Activated naive CD8-positive, alpha-beta T cell treated with anti-CD3 and anti-CD28 coated beads, Interleukin-2, amount 50 U/mL, for 24 hours (primary cell): ENCODE data around the gene MAML2.

Source experiments
- ATAC-seq: fragments of 150-1000 bp; cut with Tn5 transposase; one replicate; pipeline ENCODE4 v1.10.0; 2021
- DNase-seq: peaks from one replicate; pipeline ENCODE4 v3.0.0; 2021
- H3K27ac Mint-ChIP-seq: one replicate; pipeline ENCODE4 v1.8.0; 2021; ENCODE audit warnings: mild to moderate bottlenecking, mixed read lengths
- H3K27me3 Mint-ChIP-seq: one replicate; pipeline ENCODE4 v1.8.0; 2021; ENCODE audit warnings: mixed read lengths
- H3K36me3 Mint-ChIP-seq: one replicate; pipeline ENCODE4 v1.8.0; 2021; ENCODE audit warnings: low read depth, mixed read lengths
- H3K4me1 Mint-ChIP-seq: one replicate; pipeline ENCODE4 v1.8.0; 2021; ENCODE audit warnings: mixed read lengths
- H3K4me3 Mint-ChIP-seq: one replicate; pipeline ENCODE4 v1.8.0; 2021; ENCODE audit warnings: mild to moderate bottlenecking, moderate library complexity, mixed read lengths
- H3K9me3 Mint-ChIP-seq: one replicate; pipeline ENCODE4 v1.8.0; 2021; ENCODE audit warnings: mixed read lengths

MAML2 gene

DNA sequence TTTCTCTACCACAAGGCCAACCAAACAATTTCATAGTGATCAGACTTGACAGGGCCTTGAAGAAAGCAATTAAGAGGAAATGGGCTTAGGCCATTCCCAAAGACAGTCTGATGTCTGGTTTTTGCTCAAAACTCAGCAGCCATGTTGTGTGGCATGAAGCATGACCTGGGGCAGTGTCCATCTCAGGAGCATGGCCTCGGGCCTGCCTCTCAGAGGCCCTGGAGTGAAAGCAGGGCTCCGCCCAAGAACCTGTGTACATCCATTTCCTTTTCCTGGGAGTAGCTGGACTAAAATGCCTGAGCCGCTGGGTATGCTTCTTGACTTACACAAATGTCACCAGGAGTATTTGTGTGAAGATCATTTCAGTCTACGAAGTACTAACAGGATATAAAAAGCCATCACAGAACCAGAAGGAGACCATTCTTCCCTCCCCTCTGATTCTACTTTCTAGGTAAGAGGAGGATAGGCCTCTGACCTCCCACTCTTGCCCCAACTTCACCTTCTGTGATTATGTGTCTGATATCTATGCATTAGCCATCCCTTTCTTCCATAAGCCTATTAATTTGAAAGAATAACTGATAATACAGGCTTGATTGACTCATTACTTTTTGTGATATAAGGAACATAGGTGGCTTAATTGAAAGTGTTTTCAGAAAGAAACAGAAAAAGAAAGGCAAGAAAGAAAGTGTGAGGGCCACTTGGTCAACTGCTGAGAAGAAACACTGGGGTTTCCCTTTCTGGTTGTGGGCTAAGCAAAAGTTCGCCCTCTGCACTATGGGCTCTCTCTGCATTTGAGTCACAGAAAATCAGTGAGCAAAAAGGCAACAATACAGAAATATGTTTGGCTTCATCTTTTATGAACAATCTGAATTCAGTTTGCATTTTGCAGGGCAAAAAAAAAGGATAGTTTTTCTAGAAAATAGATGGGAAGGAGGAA lies 230.5 kb downstream of the MAML2 start:
- Mint-ChIP-seq H3K36me3 (peaks cover 25% of the 10 kb centered on the region), H3K4me1 (peaks cover 58% of the 10 kb centered on the region), H3K4me3 (peak overlapping the region; percentile 58), H3K27me3 (no peaks in the 10 kb centered on the region), H3K27ac (peak overlapping the region; percentile 85), H3K9me3 (no peaks in the 10 kb centered on the region)
- DNase-seq (peak; percentile 28), ATAC-seq (peak; percentile 92)

DNA sequence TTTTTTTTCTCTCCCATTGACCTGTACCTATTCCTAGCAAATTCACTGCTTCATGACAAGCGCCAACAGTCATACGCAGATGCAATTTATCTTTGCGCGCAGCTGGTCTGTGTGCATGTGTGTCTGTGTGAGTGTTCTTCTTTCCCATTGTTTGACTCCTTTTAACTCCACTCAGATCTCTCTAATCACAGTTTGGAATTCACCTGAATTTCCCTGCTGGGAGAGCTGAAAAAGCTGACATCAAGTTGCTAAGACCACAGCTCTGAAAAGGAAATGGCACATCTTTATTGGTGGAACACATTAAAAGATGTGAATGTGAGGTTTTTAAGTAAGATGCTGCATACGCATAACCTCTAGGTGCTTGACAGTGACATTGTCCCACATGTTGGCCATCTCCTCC lies 231.7 kb downstream of the MAML2 start:
- Mint-ChIP-seq H3K4me1 (peaks cover 64% of the 10 kb centered on the region), H3K27ac (peak overlapping the region; percentile 30), H3K4me3 (no peak overlapping the region), H3K9me3 (no peaks in the 10 kb centered on the region), H3K27me3 (no peaks in the 10 kb centered on the region), H3K36me3 (peaks cover 18% of the 10 kb centered on the region)
- ATAC-seq (no peak), DNase-seq (no peak)

GRCh38 chr11:96110302-96110701 lies 232.7 kb downstream of the MAML2 start:
- Mint-ChIP-seq H3K36me3 (peaks cover 11% of the 10 kb centered on the region), H3K27ac (no peak overlapping the region), H3K27me3 (no peaks in the 10 kb centered on the region), H3K9me3 (no peaks in the 10 kb centered on the region), H3K4me3 (no peak overlapping the region), H3K4me1 (peaks cover 70% of the 10 kb centered on the region)
- no peak for ATAC-seq
- no peak for DNase-seq

- Mint-ChIP-seq H3K4me3 (no peak overlapping the region), H3K27ac (no peak overlapping the region), H3K4me1 (peaks cover 71% of the 10 kb centered on the region), H3K27me3 (no peaks in the 10 kb centered on the region), H3K9me3 (no peaks in the 10 kb centered on the region), H3K36me3 (peaks cover 11% of the 10 kb centered on the region)
- no peak for ATAC-seq
- DNase-seq: no peak
These were observed 233.5 kb downstream of the MAML2 start for GRCh38 chr11:96109331-96110030.

- DNase-seq (no peak), ATAC-seq (no peak)
- H3K27ac Mint-ChIP-seq: no peak overlapping the region
- no peaks in the 10 kb centered on the region for H3K9me3 Mint-ChIP-seq
- H3K4me1 Mint-ChIP-seq: peaks cover 62% of the 10 kb centered on the region
- no peak overlapping the region for H3K4me3 Mint-ChIP-seq
- no peaks in the 10 kb centered on the region for H3K27me3 Mint-ChIP-seq
- peaks cover 6% of the 10 kb centered on the region for H3K36me3 Mint-ChIP-seq
These were observed 235.7 kb downstream of the MAML2 start for GRCh38 chr11:96107143-96107824.

DNA sequence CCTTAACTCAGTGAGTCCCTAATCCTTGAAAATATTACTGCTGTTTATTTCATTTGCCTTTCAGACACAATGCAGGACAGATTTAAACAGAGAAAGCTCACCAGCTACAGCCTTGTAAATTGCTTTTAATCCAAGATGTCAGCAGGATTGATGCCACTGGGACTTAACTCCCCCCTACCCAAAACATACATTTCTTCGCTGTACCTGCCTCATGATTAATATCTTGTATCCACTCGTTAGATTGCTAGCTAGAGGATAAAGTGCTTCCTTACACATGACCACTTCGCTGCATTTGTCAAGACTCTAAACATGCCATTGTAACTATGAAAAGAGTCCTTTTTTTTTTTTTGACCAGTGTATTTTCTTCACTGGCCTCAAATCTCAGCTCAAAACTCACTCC lies 236.3 kb downstream of the MAML2 start:
- Mint-ChIP-seq H3K27ac (no peak overlapping the region), H3K9me3 (no peaks in the 10 kb centered on the region), H3K36me3 (peaks cover 6% of the 10 kb centered on the region), H3K4me3 (no peak overlapping the region), H3K4me1 (peaks cover 58% of the 10 kb centered on the region), H3K27me3 (no peaks in the 10 kb centered on the region)
- DNase-seq: no peak
- no peak for ATAC-seq

DNA sequence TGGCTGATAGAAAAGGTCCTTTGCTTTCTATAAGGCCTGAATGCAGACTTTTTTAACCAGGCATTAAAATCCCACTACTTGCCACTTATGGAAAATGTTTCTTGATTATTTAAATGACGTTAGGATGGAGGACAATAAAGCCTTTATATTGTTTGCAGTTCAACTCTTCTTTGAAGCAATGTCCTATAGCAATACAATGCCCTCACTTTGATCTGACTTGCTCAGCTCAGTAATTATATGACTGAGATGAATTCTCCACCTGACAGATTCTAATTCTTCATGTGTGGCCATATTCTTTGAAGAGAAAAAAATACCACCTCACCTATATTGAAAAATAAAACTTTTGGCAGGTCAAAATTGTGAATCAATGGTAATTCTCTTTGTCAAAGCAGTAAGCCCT lies 237.1 kb downstream of the MAML2 start:
- DNase-seq (no peak), ATAC-seq (no peak)
- no peaks in the 10 kb centered on the region for H3K27me3 Mint-ChIP-seq
- no peaks in the 10 kb centered on the region for H3K9me3 Mint-ChIP-seq
- no peak overlapping the region for H3K4me3 Mint-ChIP-seq
- H3K4me1 Mint-ChIP-seq: peaks cover 51% of the 10 kb centered on the region
- H3K36me3 Mint-ChIP-seq: peaks cover 5% of the 10 kb centered on the region
- H3K27ac Mint-ChIP-seq: peak overlapping the region; percentile 17

- H3K27ac Mint-ChIP-seq: peak overlapping the region; percentile 28
- H3K4me3 Mint-ChIP-seq: peak overlapping the region; percentile 1
These were observed 237.6 kb downstream of the MAML2 start for GRCh38 chr11:96105197-96105895.

DNA sequence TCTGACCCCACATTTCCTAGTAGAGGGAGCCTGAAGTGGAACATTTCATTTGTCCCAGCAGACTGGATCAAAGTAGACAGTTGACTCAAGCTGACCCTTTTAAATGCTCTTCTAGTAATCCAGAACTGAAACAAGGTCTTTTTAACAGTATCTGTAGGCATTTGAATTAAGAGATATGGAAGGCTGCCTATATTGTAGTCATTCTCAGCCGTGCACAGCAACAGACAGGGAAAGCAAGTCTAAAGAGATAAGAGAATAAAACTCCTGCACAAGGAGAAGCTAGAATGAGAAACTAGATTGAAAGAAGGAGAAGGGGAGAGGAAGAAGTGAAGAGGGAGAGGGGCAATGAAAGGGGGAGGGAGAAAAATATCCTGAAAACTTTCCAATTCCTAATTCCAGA lies 238.5 kb downstream of the MAML2 start:
- Mint-ChIP-seq H3K9me3 (no peaks in the 10 kb centered on the region), H3K27ac (no peak overlapping the region), H3K27me3 (no peaks in the 10 kb centered on the region), H3K36me3 (peaks cover 8% of the 10 kb centered on the region), H3K4me1 (peaks cover 47% of the 10 kb centered on the region), H3K4me3 (no peak overlapping the region)
- ATAC-seq (no peak), DNase-seq (no peak)

More at GRCh38 chr11:96105197-96105895, 237.6 kb downstream of the MAML2 start:
- DNase-seq: no peak
- ATAC-seq: peak; percentile 36
- H3K9me3 Mint-ChIP-seq: no peaks in the 10 kb centered on the region
- H3K36me3 Mint-ChIP-seq: peaks cover 5% of the 10 kb centered on the region
- peaks cover 49% of the 10 kb centered on the region for H3K4me1 Mint-ChIP-seq
- no peaks in the 10 kb centered on the region for H3K27me3 Mint-ChIP-seq

DNA sequence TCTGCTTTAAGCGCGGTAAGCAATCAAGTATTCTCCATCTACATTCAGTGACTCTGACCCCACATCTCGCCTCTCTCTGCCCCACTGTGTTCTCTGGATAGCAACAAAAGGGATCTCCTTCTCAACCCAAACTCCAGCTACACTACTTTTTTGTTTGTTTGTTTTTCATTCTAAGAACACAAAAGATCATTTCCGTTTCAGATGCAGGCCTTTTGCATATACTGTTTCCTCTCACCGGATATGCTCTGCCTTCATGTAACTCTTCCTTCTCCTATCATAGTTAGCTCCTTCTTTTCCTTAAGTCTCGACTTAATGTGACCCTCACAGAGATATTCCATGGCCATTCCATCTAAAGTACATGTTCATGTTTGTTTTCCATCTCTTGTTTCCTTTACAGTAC lies 239.3 kb downstream of the MAML2 start:
- no peaks in the 10 kb centered on the region for H3K27me3 Mint-ChIP-seq
- DNase-seq (no peak), ATAC-seq (no peak)
- H3K27ac Mint-ChIP-seq: no peak overlapping the region
- H3K4me1 Mint-ChIP-seq: peaks cover 53% of the 10 kb centered on the region
- H3K4me3 Mint-ChIP-seq: no peak overlapping the region
- H3K9me3 Mint-ChIP-seq: no peaks in the 10 kb centered on the region
- H3K36me3 Mint-ChIP-seq: peaks cover 10% of the 10 kb centered on the region

DNA sequence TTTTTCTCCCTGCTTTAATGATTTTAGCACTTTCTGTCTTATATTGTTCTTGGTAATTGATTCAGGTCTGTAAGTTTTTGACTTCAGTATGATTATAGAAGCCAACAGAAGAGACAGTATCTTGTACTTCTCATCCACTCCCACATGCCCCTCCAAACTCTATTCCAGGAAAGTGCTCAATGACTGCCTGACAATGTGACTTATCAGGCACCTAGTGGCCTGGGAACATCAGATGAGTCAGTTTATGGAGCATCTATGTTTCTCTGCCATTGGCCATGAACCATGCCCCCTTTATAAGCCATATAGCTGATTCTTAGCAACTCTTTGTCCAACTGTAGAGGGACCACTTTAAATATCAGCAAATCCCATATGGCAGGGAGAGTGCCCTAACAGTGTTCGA lies 239.9 kb downstream of the MAML2 start:
- DNase-seq: no peak
- ATAC-seq: no peak
- no peaks in the 10 kb centered on the region for H3K9me3 Mint-ChIP-seq
- H3K4me3 Mint-ChIP-seq: no peak overlapping the region
- no peaks in the 10 kb centered on the region for H3K27me3 Mint-ChIP-seq
- peaks cover 10% of the 10 kb centered on the region for H3K36me3 Mint-ChIP-seq
- no peak overlapping the region for H3K27ac Mint-ChIP-seq
- peaks cover 58% of the 10 kb centered on the region for H3K4me1 Mint-ChIP-seq

- H3K27me3 Mint-ChIP-seq: no peaks in the 10 kb centered on the region
- H3K27ac Mint-ChIP-seq: no peak overlapping the region
- H3K4me1 Mint-ChIP-seq: peaks cover 58% of the 10 kb centered on the region
- DNase-seq (no peak), ATAC-seq (no peak)
- H3K9me3 Mint-ChIP-seq: no peaks in the 10 kb centered on the region
- H3K36me3 Mint-ChIP-seq: peaks cover 10% of the 10 kb centered on the region
- no peak overlapping the region for H3K4me3 Mint-ChIP-seq
These were observed 240.3 kb downstream of the MAML2 start for GRCh38 chr11:96102664-96103078.

DNA sequence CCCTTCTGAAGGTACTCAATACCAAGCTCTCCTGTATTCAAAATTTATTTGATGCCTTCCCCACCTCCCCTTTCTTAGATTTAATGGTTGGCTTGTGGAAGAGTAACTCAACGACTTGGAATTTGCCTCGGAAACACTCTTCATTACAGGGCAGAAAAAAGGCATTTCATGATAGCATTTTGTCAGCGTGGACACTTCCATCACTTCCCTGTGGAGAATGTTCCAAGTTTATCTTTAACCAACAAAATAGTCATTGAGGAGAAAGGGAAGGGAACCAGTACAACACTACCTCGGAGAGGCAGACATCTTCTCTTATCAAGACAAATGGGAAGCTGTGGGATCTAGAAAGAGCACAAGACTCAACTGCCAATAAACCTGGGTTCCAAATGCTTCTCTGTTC lies 241.8 kb downstream of the MAML2 start:
- Mint-ChIP-seq H3K27ac (no peak overlapping the region), H3K4me3 (no peak overlapping the region), H3K4me1 (peaks cover 55% of the 10 kb centered on the region), H3K36me3 (peaks cover 10% of the 10 kb centered on the region), H3K27me3 (no peaks in the 10 kb centered on the region), H3K9me3 (no peaks in the 10 kb centered on the region)
- ATAC-seq (no peak), DNase-seq (no peak)

DNA sequence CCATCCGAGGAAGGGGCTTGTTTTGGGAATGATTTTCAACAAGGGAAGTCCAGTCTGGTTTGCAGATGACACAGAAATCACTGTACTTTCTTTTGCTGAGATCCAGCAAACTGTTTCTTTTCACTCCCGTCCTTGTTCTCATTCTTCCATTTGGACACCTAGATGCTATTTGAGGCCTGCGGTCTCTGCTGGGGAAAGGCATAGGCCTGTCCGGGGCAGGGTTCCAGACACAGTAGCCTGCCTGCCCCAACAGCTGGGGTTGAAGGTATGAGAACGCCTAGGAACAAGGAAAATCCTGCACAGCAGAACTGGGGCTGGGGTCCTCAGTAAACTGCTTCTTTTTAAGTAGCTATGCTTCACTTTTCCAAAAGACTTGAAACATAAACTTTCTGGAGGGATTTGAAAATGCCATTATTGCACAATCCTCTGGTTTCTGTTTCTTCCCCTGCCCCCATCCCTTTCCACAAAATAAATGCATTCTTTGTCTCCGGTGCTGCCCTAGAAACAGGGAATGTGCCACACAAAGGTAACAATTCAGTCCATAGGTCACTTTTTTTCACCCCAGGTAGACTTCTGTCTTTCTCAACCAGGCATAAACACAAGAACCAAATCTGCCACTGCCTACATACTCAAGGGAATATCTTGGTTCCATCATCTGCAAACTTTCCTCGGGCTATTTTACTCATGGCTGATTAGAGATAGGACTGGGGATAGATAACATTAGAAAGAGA lies 244.3 kb downstream of the MAML2 start:
- DNase-seq (no peak), ATAC-seq (no peak)
- H3K4me1 Mint-ChIP-seq: peaks cover 51% of the 10 kb centered on the region
- no peak overlapping the region for H3K27ac Mint-ChIP-seq
- no peaks in the 10 kb centered on the region for H3K27me3 Mint-ChIP-seq
- peaks cover 8% of the 10 kb centered on the region for H3K36me3 Mint-ChIP-seq
- no peak overlapping the region for H3K4me3 Mint-ChIP-seq
- H3K9me3 Mint-ChIP-seq: no peaks in the 10 kb centered on the region
